T-helper 22 cell (primary cell): Measurements from ENCODE around the gene TLX3.
"Not testable (repeated sequence)": the region's sequence is repeated elsewhere in the genome, so short reads cannot be mapped to it uniquely, and the experiment has no call there.

Experiments
- DNase-seq: peaks from one replicate; pipeline ENCODE4 v3.0.0-alpha.2; 2020; ENCODE audit warnings: low read depth

Gene TLX3

DNA sequence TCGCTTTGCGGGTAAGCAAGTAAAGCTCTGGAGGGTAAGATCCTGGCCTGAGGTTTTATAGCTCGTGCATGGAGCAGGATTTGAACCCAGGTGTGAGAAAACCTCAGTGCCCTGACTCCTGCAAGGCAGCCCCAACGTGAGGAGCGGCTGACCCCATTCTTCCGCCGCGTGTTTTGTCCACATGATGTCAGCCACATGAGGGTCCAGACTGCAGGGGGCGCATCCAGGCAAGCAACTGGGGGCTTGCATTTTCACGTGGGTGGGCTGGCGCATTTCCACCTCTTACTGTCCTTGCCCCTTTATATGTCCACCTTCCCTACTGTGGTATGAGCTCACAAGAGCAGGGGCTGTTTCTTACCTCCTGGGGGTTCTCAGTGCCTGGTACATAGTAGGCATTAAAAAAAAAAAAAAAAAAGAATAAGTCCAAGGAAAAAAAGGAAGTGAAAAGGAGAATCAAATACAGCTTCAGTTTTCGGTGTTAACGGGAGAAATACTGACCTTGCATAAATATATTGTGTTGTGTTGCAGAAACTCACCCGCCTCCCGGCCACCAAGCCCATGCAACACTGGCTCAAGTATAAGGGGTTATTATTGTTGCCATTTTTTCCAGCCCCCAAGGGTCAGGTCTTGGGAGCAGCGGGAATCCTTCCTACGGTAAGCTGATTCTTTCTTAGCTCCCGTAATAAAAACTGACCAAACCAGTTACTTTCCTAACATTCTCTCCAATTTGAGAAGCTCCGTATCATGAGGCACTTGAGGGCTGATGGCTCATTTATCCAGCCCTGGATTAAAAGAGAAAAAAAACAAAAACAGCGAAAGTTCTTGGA, 15.0 kb downstream of the TLX3 start:
- no peak for DNase-seq

DNA sequence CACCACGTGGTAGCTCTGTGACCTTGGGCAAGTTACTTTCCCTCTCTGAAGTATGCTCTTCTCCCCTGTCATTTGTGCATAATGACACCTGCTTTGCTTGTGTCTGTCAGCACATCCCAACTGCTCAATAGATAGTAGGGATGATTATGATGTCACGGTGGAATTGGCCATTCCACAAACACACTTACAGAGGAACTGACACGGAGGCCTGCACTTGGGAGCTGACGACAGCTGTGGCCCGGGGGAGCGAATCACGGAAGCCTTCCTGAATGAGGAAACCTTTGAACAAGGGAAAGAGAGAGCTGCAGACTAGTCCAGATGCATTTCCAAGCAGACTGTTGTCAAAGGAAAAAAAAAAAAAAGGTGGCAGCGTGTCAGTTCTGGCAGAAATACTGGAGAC, 21.0 kb downstream of the TLX3 start:
- no peak for DNase-seq

- DNase-seq: no peak
Observed at GRCh38 chr5:171335616-171336015, 26.6 kb downstream of the TLX3 start.

- no peak for DNase-seq
Observed at GRCh38 chr5:171336521-171337209, 27.6 kb downstream of the TLX3 start.

- no peak for DNase-seq
Observed at GRCh38 chr5:171337210-171337569, 28.1 kb downstream of the TLX3 start.

GRCh38 chr5:171340042-171340441, 31.0 kb downstream of the TLX3 start:
- DNase-seq: no peak

GRCh38 chr5:171340491-171340890, 31.4 kb downstream of the TLX3 start:
- no peak for DNase-seq

GRCh38 chr5:171342362-171343111, 33.5 kb downstream of the TLX3 start:
- DNase-seq: no peak

DNA sequence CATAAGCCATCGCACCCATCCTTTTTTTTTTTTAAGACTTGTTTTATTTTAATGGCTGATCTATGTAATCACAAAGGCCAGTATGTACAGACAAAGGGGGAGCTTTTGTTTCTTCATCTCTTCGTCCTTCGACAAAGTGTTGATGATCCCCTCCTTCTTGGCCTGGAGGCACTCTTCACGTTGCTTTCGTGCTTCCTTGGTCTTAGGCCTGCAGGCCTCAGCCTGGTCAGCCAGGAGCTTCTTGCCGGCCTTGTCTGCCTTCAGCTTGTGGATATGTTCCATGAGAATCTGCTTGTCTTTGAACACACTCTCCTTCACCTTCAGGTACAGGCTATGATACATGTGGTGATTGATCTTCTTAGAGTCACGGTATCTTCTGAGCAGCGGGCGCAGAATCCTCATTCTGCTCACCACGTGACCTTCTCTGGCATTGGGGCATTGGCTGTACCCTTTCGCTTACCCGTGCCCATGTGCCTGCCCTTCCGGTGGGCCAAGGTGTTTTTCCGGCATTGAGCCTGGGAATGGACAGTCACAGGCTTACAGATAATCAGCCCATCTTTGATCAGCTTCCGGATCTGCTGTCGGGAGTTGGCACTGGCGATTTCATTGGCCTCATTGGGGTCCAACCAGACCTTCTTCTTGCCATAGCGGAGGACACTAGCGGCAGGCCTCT, 36.0 kb downstream of the TLX3 start:
- DNase-seq: no peak

- DNase-seq: no peak
Observed at GRCh38 chr5:171351536-171352073, 42.6 kb downstream of the TLX3 start.

DNA sequence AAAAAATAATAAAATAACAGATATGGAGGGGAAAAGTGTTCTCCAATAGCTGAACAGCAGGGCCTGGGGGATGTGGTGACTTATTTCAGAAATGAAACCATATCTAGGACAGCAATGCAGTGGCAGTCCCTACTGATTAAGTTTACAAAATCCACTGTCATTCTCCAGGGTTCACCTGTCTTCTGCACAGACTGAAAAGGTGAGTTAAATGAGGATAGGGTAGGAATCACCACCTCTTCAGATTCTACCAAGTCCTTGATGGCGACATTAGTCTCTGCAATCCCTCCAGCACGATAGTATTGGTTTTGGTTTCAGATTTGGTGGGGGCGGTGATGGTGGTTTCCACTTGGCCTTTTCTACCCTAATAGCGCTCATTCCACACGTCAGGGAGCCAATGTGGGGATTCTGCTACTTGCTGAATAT, 46.3 kb downstream of the TLX3 start:
- no peak for DNase-seq

DNA sequence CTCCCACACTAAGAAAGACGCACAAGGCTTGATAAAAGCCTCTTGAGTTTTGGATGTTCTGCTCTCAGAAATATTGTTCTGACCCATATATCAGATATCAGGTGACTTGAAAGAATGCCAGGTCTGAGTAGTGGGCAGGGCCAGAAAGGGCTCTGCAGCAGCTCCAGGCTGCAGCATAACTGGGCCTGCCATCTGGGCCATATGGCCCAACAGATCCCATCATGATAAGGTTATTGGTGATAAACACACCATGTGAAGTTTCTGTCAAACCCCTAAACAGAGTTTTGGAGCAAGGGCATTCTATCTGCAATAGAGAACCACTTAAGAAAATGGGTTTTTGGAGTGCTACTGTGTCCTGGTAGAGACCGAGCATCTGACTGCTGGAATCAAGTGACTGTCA, 48.8 kb downstream of the TLX3 start:
- no peak for DNase-seq

GRCh38 chr5:171361151-171361550, 52.1 kb downstream of the TLX3 start:
- not testable (repeated sequence) for DNase-seq
